IMR-90 (cell line): ENCODE data around the gene ME3. TPM values are rescaled to one million over a fixed set of nuclear protein-coding genes. Genes with fewer than 3 reads are reported as not detected.
"Not testable (repeated sequence)": the region's sequence is repeated elsewhere in the genome, so short reads cannot be mapped to it uniquely, and the experiment has no call there.

ENCODE experiments used
- ATAC-seq: fragments of 200-7000 bp; cut with Tn5 transposase; 2 replicates; pipeline ENCODE4 v1.9.1; 2020; ENCODE audit warnings: low read depth, mild to moderate bottlenecking, moderate library complexity
- BruUV-seq: library from RNA; stranded (reverse); fragments of 400-500 nt; replicated peaks from 2 replicates; lab custom pipeline; 2021; lab: Mats Ljungman, UMichigan
- CTCF ChIA-PET: fragments of 300-600 bp; formaldehyde crosslinking; extraction: SDS; loops from one replicate; lab custom pipeline; 2021; ENCODE audit warnings: antibody characterized with exemption; lab: Yijun Ruan, JAX
- POLR2A ChIA-PET: fragments of 300-600 bp; sonication (Branson Sonifier 250); formaldehyde crosslinking; loops from one replicate; lab custom pipeline; 2022; ENCODE audit warnings: antibody characterized with exemption; ENCODE audit not compliant: unreplicated experiment; lab: Charles Lee
- DNase-seq: peaks from one replicate; pipeline ENCODE4 v3.0.0; 2013
- H2AFZ ChIP-seq: replicated peaks from 2 replicates; pipeline ENCODE3; 2013; ENCODE audit warnings: low read length, mild to moderate bottlenecking; ENCODE audit not compliant: poor library complexity
- H2AK5ac ChIP-seq: 2 replicates; pipeline ENCODE4 v1.6.1; 2013; ENCODE audit warnings: low read depth, low read length, inconsistent platforms
- H2AK9ac ChIP-seq: replicated peaks from 2 replicates; pipeline ENCODE3; 2013; ENCODE audit warnings: mild to moderate bottlenecking, low read depth, low read length, moderate library complexity; ENCODE audit not compliant: poor library complexity
- H2BK120ac ChIP-seq: 2 replicates; pipeline ENCODE4 v1.6.1; 2013; ENCODE audit warnings: low read depth, low read length, inconsistent platforms
- H2BK15ac ChIP-seq: 3 replicates; pipeline ENCODE4 v1.6.1; 2013; ENCODE audit warnings: low read depth, low read length, inconsistent platforms
- H2BK20ac ChIP-seq: 2 replicates; pipeline ENCODE4 v1.6.1; 2013; ENCODE audit warnings: low read depth, mild to moderate bottlenecking, inconsistent platforms, low read length, moderate library complexity
- H2BK5ac ChIP-seq: 2 replicates; pipeline ENCODE4 v1.6.1; 2013; ENCODE audit warnings: mild to moderate bottlenecking, low read depth, low read length, inconsistent platforms; ENCODE audit not compliant: poor library complexity, severe bottlenecking
- H3K14ac ChIP-seq: replicated peaks from 2 replicates; pipeline ENCODE4 v1.6.1; 2013; ENCODE audit warnings: low read depth, low read length, inconsistent platforms
- H3K18ac ChIP-seq: 2 replicates; pipeline ENCODE4 v1.6.1; 2013; ENCODE audit warnings: low read depth, low read length, control low read depth
- H3K23ac ChIP-seq: 2 replicates; pipeline ENCODE4 v1.6.1; 2013; ENCODE audit warnings: low read depth, low read length, inconsistent platforms
- H3K27ac ChIP-seq: 2 replicates; pipeline ENCODE4 v1.5.1; 2013; ENCODE audit warnings: mild to moderate bottlenecking, control low read depth, low read length; ENCODE audit not compliant: insufficient read depth
- H3K27me3 ChIP-seq: 2 replicates; pipeline ENCODE4 v1.6.1; 2013; ENCODE audit warnings: low read length; ENCODE audit not compliant: control insufficient read depth, insufficient read depth
- H3K36me3 ChIP-seq: 2 replicates; pipeline ENCODE4 v1.6.1; 2013; ENCODE audit warnings: low read length, mixed read lengths; ENCODE audit not compliant: control insufficient read depth, insufficient read depth
- H3K4ac ChIP-seq: 2 replicates; pipeline ENCODE4 v1.6.1; 2013; ENCODE audit warnings: low read depth, low read length, inconsistent platforms
- H3K4me1 ChIP-seq: 2 replicates; pipeline ENCODE4 v1.6.1; 2013; ENCODE audit warnings: low read length, mixed read lengths; ENCODE audit not compliant: control insufficient read depth, insufficient read depth
- H3K4me2 ChIP-seq: 2 replicates; pipeline ENCODE4 v1.6.1; 2013; ENCODE audit warnings: low read depth, mild to moderate bottlenecking, control low read depth, low read length, moderate library complexity
- H3K4me3 ChIP-seq: 2 replicates; pipeline ENCODE4 v1.5.1; 2013; ENCODE audit warnings: low read depth, mild to moderate bottlenecking, control low read depth, low read length, moderate library complexity; ENCODE audit not compliant: insufficient read depth
- H3K56ac ChIP-seq: 2 replicates; pipeline ENCODE4 v1.6.1; 2013; ENCODE audit warnings: low read length, inconsistent platforms; ENCODE audit not compliant: insufficient read depth; ENCODE audit errors: extremely low read depth
- H3K79me1 ChIP-seq, 2 experiments: 2 replicates each; pipeline ENCODE4 v1.6.1; 2013; ENCODE audit warnings: low read length in 2 of 2, inconsistent platforms in 1 of 2, low read depth in 1 of 2
- H3K9ac ChIP-seq: 2 replicates; pipeline ENCODE4 v1.6.1; 2013; ENCODE audit warnings: low read depth, low read length, control low read depth
- H3K9me1 ChIP-seq: 2 replicates; pipeline ENCODE4 v1.6.1; 2013; ENCODE audit warnings: low read length, inconsistent platforms; ENCODE audit not compliant: insufficient read depth
- H3K9me3 ChIP-seq: 2 replicates; pipeline ENCODE4 v1.6.1; 2013; ENCODE audit warnings: low read length; ENCODE audit not compliant: control insufficient read depth, insufficient read depth
- H4K20me1 ChIP-seq: 2 replicates; pipeline ENCODE4 v1.6.1; 2013; ENCODE audit warnings: low read length, inconsistent platforms; ENCODE audit not compliant: insufficient read depth
- H4K5ac ChIP-seq: 2 replicates; pipeline ENCODE4 v1.6.1; 2013; ENCODE audit warnings: mild to moderate bottlenecking, low read depth, low read length, control low read depth
- H4K8ac ChIP-seq, 2 experiments: 2 replicates each; pipeline ENCODE4 v1.6.1; 2013; ENCODE audit warnings: low read depth in 2 of 2, low read length in 2 of 2, control low read depth in 1 of 2, inconsistent platforms in 1 of 2
- H4K91ac ChIP-seq: 2 replicates; pipeline ENCODE4 v1.6.1; 2013; ENCODE audit warnings: low read depth, low read length, inconsistent platforms; ENCODE audit not compliant: insufficient read depth
- CEBPB ChIP-seq: IDR thresholded peaks from 2 replicates; pipeline ENCODE4 v1.6.1; 2012; ENCODE audit warnings: low read depth, low read length, improper control_type of control experiment
- CHD1 ChIP-seq: IDR thresholded peaks from 2 replicates; pipeline ENCODE4 v1.6.1; 2012; ENCODE audit warnings: low read depth, low read length, improper control_type of control experiment
- FOS ChIP-seq: fragments of 150-350 bp; IDR thresholded peaks from 2 replicates; pipeline ENCODE4 v1.6.1; 2016; ENCODE audit warnings: low read depth, low read length
- MAFK ChIP-seq: IDR thresholded peaks from 2 replicates; pipeline ENCODE4 v1.6.1; 2012; ENCODE audit warnings: low read depth, low read length, improper control_type of control experiment
- MXI1 ChIP-seq: IDR thresholded peaks from 2 replicates; pipeline ENCODE4 v1.6.1; 2012; ENCODE audit warnings: low read depth, mild to moderate bottlenecking, low read length, moderate library complexity, borderline replicate concordance
- NFE2L2 ChIP-seq: fragments of 150-350 bp; IDR thresholded peaks from 2 replicates; pipeline ENCODE4 v1.6.1; 2016; ENCODE audit warnings: low read depth, mild to moderate bottlenecking, low read length
- RAD21 ChIP-seq: IDR thresholded peaks from 2 replicates; pipeline ENCODE4 v1.6.1; 2012; ENCODE audit warnings: low read length, improper control_type of control experiment
- RFX5 ChIP-seq: IDR thresholded peaks from 2 replicates; pipeline ENCODE4 v1.8.0; 2012; ENCODE audit warnings: low read depth, mild to moderate bottlenecking, low read length, moderate library complexity
- WGBS, 2 experiments: methylation state at CpG; one replicate each; pipeline versions ENCODE4 v1.1.5 to v1.1.7; 2013; ENCODE audit warnings: missing lambda C conversion rate in 2 of 2; ENCODE audit not compliant: insufficient read length in 1 of 2; ENCODE audit errors: extremely low coverage in 2 of 2; 5-methylcytosine and 5-hydroxymethylcytosine counted together
- dilution Hi-C: fragments of 300-500 bp; cut with HindIII; formaldehyde crosslinking; loops from one replicate; pipeline ENCODE4 v1.14.3; 2018; ENCODE audit warnings: low sequenced_read_pairs; ENCODE audit not compliant: unreplicated experiment
- in situ Hi-C: fragments of 300-500 bp; cut with MboI; formaldehyde crosslinking; loops from 3 replicates; pipeline ENCODE4 v1.14.3; 2019; ENCODE audit warnings: low sequenced_read_pairs, inconsistent platforms, mixed read lengths
- intact Hi-C: fragments of 100-400 bp; cut with micrococcal nuclease; formaldehyde crosslinking; loops from 2 replicates; pipeline ENCODE4 v1.10.0; 2022
- polyA plus RNA-seq, 3 experiments: library from polyadenylated mRNA; depleted of rRNA; stranded (reverse); fragments of >200 nt; gene quantifications; 2 replicates each; pipeline ENCODE4 v1.2.3, GENCODE V29; 2012; ENCODE audit warnings: low replicate concordance in 1 of 3
- total RNA-seq: library from RNA; depleted of rRNA; stranded (reverse); fragments of >200 nt; gene quantifications from 2 replicates; pipeline ENCODE4 v1.2.3, GENCODE V29; 2012
- TF ChIP-seq, protein P1 (sequence below): fragments of 150-350 bp; IDR thresholded peaks from 2 replicates; pipeline ENCODE4 v1.6.1; 2017; ENCODE audit warnings: mild to moderate bottlenecking, antibody characterized with exemption, low read length, low read depth

Gene ME3
- total and polyA plus RNA-seq, 2 of the 4 experiments (the other 2 are of a cell fraction) = 7.8 to 9.0 TPM

DNA sequence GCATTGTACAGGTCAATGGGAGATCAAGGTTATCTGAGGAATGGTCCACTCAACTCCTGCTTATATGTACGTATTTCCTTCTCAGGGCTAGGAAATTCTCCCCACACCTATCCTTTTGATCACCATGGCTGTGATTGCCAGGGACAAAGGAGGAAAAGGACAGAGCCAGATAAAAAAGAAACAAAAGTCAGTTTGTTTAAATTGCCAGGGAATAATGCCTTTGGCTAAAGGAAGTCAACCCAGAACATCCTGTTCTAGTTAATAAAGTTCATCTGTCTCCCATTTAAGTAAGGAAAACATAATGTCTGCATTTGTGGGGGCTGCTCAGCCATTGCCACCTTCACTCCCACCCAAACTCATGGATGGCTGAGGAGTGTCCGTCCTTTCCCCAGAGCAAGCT, 124.7 kb downstream of the ME3 start:
- no peaks in the 10 kb centered on the region for H3K9me3 ChIP-seq
- no peak overlapping the region; the same call in 1 of the 2 replicates for H4K91ac ChIP-seq
- H2BK5ac ChIP-seq = no peak overlapping the region
- H3K4me3 ChIP-seq = no peak overlapping the region
- peaks cover 22% of the 10 kb centered on the region for H3K9me1 ChIP-seq
- no peaks in the 10 kb centered on the region for H4K20me1 ChIP-seq
- peak overlapping the region; percentile 39; the same call in 1 of the 2 replicates for H3K23ac ChIP-seq
- peak overlapping the region; percentile 20; the same call in 2 of the 3 replicates for H2BK15ac ChIP-seq
- peaks cover 21% of the 10 kb centered on the region for H3K4me1 ChIP-seq
- peak overlapping the region; percentile 77; the same call in 1 of the 2 replicates for H2AK5ac ChIP-seq
- in situ Hi-C loops (no loop called here), intact Hi-C loops (no loop called here), dilution Hi-C loops (no loop called here)
- no peak overlapping the region for H3K9ac ChIP-seq
- peak overlapping the region; percentile 11; the same call in 1 of the 2 replicates for H3K27ac ChIP-seq
- H3K36me3 ChIP-seq = no peaks in the 10 kb centered on the region
- ATAC-seq (no peak), DNase-seq (no peak)
- no peak overlapping the region for H3K56ac ChIP-seq
- peak overlapping the region; percentile 72 for H2BK120ac ChIP-seq
- CTCF ChIA-PET = interaction anchor here (1.3 kb wide), 1 partner anchor 10 kb away, joined by 3 read pairs; no protein-coding TSS in a partner anchor
- peak overlapping the region; percentile 73 for H3K4ac ChIP-seq
- H3K18ac ChIP-seq = peak overlapping the region; percentile 65; the same call in 1 of the 2 replicates
- H3K27me3 ChIP-seq = no peaks in the 10 kb centered on the region
- H2BK20ac ChIP-seq = peak overlapping the region; percentile 18; the same call in 1 of the 2 replicates
- peak overlapping the region; percentile 78; the same call in 1 of the 2 replicates for H4K5ac ChIP-seq
- WGBS, 2 experiments = no CpG with 5 or more reads among the region's 2 CpGs
- no peak overlapping the region for H2AFZ ChIP-seq
- no TSS peak for BruUV-seq
- no peaks in the 10 kb centered on the region; a peak in 1 of 4 replicates for H3K79me1 ChIP-seq
- peak overlapping the region in 1 of 2 experiments; percentile 74; a peak in 1 of 4 replicates for H4K8ac ChIP-seq
- TF ChIP-seq RAD21 = no peak
- TF ChIP-seq CEBPB = no peak
- no peak for TF ChIP-seq MAFK
- no peak for TF ChIP-seq CHD1
- no peak for TF ChIP-seq NFE2L2
- no peak for TF ChIP-seq FOS
- TF ChIP-seq, protein P1, sequence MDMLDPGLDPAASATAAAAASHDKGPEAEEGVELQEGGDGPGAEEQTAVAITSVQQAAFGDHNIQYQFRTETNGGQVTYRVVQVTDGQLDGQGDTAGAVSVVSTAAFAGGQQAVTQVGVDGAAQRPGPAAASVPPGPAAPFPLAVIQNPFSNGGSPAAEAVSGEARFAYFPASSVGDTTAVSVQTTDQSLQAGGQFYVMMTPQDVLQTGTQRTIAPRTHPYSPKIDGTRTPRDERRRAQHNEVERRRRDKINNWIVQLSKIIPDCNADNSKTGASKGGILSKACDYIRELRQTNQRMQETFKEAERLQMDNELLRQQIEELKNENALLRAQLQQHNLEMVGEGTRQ = no peak
- no peak for TF ChIP-seq MXI1
- no peak for TF ChIP-seq RFX5
- no peak overlapping the region for H2AK9ac ChIP-seq
- POLR2A ChIA-PET = no interaction called here
- H3K4me2 ChIP-seq = no peak overlapping the region; the same call in 1 of the 2 replicates
- peak overlapping the region; percentile 12 for H3K14ac ChIP-seq

DNA sequence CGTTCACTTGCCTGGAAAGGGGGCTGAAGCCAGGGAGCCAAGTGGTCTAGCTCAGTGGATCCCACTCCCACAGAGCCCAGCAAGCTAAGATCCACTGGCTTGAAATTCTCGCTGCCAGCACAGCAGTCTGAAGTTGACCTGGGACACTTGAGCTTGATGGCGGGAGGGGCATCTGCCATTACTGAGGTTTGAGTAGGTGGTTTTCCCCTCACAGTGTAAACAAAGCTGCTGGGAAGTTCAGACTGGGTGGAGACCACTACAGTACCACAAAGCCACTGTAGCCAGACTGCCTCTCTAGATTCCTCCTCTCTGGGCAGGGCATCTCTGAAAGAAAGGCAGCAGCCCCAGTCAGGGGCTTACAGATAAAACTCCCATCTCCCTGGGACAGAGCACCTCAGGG, 131.1 kb downstream of the ME3 start:
- POLR2A ChIA-PET, H2BK120ac ChIP-seq, H3K23ac ChIP-seq, H4K20me1 ChIP-seq, H2BK5ac ChIP-seq, H2BK15ac ChIP-seq, CTCF ChIA-PET, H3K9me1 ChIP-seq, H3K27me3 ChIP-seq, H2AFZ ChIP-seq, H3K9ac ChIP-seq, H2BK20ac ChIP-seq, H2AK5ac ChIP-seq, H3K14ac ChIP-seq, H4K91ac ChIP-seq, H3K18ac ChIP-seq, ATAC-seq, BruUV-seq, DNase-seq, H3K4me2 ChIP-seq, intact Hi-C loops, H3K4ac ChIP-seq, dilution Hi-C loops, H4K8ac ChIP-seq, H3K4me1 ChIP-seq, H3K56ac ChIP-seq, H4K5ac ChIP-seq, H3K36me3 ChIP-seq, H3K27ac ChIP-seq, H3K4me3 ChIP-seq, H3K79me1 ChIP-seq, H2AK9ac ChIP-seq, H3K9me3 ChIP-seq: not testable (repeated sequence)
- WGBS, 2 experiments = no CpG with 5 or more reads among the region's 3 CpGs
- in situ Hi-C loops = loop anchor here (5.0 kb wide), 1 partner anchor 1034 kb away; no protein-coding TSS in a partner anchor
